MM.1S (cell line): ENCODE results near the gene COA5.

Source experiments
- EZH2 ChIP-seq: fragments of 300-600 bp; sonication (generic); optimal IDR thresholded peaks from 2 replicates; pipeline ENCODE3; 2017; ENCODE audit warnings: low read depth, mild to moderate bottlenecking, antibody characterized with exemption, low read length, mixed read lengths
- EZH2phosphoT487 ChIP-seq: fragments of 300-600 bp; sonication (generic); IDR thresholded peaks from 2 replicates; pipeline ENCODE4 v1.6.1; 2018; ENCODE audit warnings: antibody characterized with exemption, low read length
- TF ChIP-seq, protein P1 (sequence below): fragments of 300-600 bp; sonication (generic); IDR thresholded peaks from 2 replicates; pipeline ENCODE4 v1.5.1; 2016; ENCODE audit warnings: antibody characterized with exemption, low read length, mixed read lengths

GRCh38 chr2:98571121-98571701, 37.1 kb downstream of the COA5 start:
- TF ChIP-seq, protein P1, sequence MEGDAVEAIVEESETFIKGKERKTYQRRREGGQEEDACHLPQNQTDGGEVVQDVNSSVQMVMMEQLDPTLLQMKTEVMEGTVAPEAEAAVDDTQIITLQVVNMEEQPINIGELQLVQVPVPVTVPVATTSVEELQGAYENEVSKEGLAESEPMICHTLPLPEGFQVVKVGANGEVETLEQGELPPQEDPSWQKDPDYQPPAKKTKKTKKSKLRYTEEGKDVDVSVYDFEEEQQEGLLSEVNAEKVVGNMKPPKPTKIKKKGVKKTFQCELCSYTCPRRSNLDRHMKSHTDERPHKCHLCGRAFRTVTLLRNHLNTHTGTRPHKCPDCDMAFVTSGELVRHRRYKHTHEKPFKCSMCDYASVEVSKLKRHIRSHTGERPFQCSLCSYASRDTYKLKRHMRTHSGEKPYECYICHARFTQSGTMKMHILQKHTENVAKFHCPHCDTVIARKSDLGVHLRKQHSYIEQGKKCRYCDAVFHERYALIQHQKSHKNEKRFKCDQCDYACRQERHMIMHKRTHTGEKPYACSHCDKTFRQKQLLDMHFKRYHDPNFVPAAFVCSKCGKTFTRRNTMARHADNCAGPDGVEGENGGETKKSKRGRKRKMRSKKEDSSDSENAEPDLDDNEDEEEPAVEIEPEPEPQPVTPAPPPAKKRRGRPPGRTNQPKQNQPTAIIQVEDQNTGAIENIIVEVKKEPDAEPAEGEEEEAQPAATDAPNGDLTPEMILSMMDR, result no peak
- TF ChIP-seq EZH2 (no peak), EZH2phosphoT487 (no peak)
